KBM-7 (cell line): ENCODE results near the gene BRF1.
"Not testable (repeated sequence)": the region's sequence is repeated elsewhere in the genome, so short reads cannot be mapped to it uniquely, and the experiment has no call there.

Experiments used
- DNase-seq: peaks from one replicate; pipeline ENCODE4 v3.0.0-alpha.2; 2015
- in situ Hi-C: fragments of 300-500 bp; cut with MboI; formaldehyde crosslinking; loops from 2 replicates; pipeline ENCODE4 v1.14.3; 2020; ENCODE audit warnings: low sequenced_read_pairs, low pct_unique_long_range_greater_than_20kb, mixed read lengths

Gene BRF1

DNA sequence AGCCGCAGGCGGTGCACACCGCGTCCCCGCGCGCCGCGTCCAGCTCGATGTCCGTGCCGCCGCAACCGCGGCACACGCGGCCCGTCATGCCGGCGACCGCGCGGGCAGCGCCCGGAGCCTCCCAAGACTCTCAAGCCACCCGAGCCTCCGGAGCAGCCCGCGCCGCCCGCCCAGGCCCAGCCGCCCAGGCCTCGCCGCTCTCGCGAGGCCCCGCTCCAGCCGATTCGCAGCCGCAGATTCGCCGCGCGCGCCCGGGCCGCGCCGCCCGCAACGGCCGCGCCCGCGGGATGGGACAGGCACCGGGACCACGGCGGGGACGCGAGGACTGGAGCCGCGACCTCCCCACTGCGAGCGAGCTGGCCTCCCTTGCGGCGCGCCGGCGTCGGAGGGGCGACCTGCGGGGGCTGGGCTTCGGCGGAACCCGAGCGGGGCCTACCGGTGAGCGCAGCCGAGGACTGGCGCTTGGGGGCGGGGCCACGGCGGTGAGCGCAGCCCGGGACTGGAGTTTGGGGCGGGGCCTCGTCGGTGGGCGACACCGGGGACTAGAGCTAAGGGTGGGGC lies at the start of gene BRF1:
BRF1 (minus strand) TSS at position 460 of the 561 bp plus-strand sequence; CDS start at position 88, 372 bp downstream.
- in situ Hi-C loops: no loop called here

GRCh38 chr14:105349992-105350391 lies 49.2 kb upstream of the BRF1 start:
- DNase-seq: no peak
- in situ Hi-C loops: no loop called here

More for the DNA sequence above, at the start of gene BRF1:
- DNase-seq: peak; percentile 41

GRCh38 chr14:105348945-105349699 lies 48.3 kb upstream of the BRF1 start:
- in situ Hi-C loops: no loop called here
- no peak for DNase-seq

GRCh38 chr14:105348169-105348944 lies 47.6 kb upstream of the BRF1 start:
- in situ Hi-C loops: no loop called here
- DNase-seq: no peak

DNA sequence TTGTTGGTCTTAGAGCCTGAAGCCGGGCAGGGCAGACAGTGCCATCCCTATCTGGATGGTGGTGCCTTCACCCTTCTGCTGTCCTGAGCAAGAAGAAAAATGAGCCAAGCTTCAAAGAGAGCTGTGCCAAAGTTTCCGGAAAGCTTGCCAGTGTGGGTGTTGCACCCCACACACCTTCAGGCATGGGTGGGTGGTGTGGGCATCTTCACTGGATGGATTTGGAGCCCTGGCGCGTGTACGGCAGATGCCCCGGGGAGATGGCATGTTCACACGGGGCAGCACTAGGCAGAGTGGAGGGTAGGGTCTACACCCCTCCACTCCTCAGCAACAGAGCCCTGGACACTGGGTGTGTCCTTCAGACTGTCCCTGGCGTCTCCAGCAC lies 46.8 kb upstream of the BRF1 start:
- DNase-seq: no peak
- in situ Hi-C loops: no loop called here

- no peak for DNase-seq
- in situ Hi-C loops: no loop called here
These were observed 46.2 kb upstream of the BRF1 start for GRCh38 chr14:105346876-105347586.

DNA sequence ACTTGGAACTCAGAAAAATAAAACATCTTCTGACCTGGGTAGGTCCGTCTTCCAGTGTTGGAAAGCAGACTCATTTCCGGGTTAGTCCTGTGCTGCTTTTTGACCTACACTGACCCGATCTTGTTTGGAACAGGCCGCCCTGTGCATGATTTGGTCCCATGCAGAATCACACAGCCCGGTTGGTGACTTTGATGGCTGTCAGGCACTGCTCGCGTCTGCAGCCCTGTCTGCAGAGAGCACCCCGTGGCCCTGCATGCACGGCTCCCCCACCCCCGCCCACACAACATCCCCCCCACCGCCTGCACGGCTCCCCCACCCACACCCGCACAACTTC lies 45.4 kb upstream of the BRF1 start:
- in situ Hi-C loops: no loop called here
- DNase-seq: no peak

GRCh38 chr14:105343194-105343593 lies 42.4 kb upstream of the BRF1 start:
- DNase-seq: no peak
- in situ Hi-C loops: no loop called here

- in situ Hi-C loops: no loop called here
- DNase-seq: peak; percentile 20
These were observed 40.3 kb upstream of the BRF1 start for GRCh38 chr14:105340821-105341733.

DNA sequence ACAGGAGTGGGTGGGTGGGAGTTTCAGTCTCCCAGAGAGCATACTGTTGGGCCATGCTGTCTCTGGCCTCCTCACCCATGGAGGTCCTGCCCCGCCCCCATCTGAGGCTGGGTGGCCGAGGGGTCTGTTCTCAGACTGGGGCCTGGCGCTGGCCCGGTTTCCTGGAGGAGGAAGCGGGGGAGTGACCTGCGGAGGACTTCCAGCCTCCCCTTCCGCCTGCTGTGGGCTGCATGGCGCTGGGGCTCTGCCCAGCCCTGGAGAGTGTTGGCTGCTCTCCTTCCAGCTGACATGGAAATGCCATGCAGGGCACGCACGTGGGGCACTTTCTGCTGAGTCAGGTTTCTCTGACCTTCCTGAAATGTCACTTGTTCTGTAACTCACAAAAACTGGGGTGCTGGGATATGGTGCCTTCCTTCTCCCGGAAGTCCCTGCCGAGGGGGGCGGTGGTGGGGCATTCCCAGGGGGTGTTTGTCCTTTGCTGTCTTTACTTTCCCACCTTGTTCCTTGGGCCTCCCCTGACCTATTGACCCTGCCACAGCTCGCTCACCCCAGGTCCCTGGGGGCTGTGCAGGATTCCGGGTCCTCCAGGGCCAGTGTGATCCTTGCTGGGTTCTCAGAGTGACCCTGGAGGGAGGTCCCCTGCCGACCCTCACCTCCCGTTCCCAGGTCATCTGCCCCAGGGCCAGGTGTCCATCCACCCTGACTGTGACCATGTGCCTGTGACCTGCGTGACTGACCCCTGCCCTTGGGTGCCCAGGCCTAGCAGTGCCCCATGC lies 37.4 kb upstream of the BRF1 start:
- in situ Hi-C loops: no loop called here
- peak; percentile 48 for DNase-seq

DNA sequence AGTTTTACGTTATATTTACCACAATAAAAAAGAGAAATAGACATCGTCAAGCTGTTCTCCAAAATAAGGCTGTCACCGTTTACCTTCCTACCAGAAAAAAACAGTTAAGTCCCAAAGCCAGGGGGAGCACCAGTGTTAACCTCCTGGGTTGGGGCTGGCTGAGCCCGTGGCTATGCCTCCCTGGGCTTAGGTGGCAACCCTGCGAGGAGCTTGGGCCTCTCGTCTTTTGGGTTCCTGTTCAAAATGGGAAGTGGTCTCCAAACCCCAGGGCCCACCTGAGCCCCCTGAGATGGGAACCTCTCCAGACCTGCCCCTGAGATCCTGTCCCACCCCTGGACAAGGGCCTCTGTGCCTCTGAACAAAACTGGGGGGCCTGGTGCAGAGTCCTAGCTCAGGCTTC lies 36.6 kb upstream of the BRF1 start:
- in situ Hi-C loops: no loop called here
- no peak for DNase-seq

GRCh38 chr14:105336477-105337287 lies 35.9 kb upstream of the BRF1 start:
- DNase-seq: no peak
- in situ Hi-C loops: no loop called here

DNA sequence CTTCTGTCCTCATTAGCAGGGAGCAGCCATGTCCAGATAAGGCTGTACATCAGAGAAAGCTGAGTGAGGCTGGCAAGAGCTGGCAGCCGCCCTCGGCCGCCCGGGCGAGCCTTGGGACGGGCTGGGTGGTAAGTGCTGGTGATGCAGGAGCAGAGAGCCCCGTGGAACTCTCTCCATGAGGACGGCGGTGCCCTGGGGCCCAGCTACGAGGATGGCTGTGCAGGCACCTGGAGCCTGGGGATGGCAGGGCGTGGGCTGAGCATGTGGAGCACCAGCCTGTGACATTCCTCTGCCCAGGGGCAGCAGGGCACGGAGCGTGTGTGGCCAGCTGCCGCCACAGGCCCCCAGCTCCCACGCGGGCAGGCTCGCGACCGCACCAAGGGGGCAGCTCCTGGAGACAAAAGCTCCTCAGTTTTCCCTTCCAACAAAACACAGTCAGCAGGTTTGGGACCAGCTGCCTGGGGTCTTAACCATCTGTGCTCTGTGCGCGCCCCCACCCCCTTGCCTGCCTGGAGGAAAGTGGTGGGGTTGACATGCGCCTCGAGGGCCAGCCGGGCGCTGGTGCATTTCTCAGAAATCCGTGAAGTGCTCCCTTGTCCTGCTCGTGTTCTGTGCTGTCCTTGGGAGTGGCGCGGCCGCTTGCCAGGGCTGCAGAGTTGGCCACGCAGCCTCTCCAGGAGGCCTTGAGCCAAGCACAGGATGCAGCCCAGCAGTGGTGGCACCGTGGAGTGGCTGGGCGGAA lies 35.1 kb upstream of the BRF1 start:
- no peak for DNase-seq
- in situ Hi-C loops: no loop called here

DNA sequence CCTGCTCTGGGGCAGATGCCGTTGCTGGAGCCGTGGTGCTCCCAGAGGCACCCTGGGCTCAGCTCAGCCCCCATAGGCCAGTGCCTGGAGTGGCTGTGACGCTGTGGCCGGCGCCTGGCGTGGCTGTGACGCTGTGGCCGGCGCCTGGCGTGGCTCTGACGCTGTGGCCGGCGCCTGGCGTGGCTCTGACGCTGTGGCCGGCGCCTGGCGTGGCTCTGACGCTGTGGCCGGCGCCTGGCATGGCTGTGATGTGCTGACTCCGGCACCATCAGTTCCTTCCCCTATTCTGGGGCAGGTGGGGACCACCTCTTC lies 34.4 kb upstream of the BRF1 start:
- not testable (repeated sequence) for DNase-seq

GRCh38 chr14:105334383-105335230 lies 33.8 kb upstream of the BRF1 start:
- no peak for DNase-seq
- in situ Hi-C loops: no loop called here

More for the DNA sequence above, 34.4 kb upstream of the BRF1 start:
- in situ Hi-C loops: not testable (repeated sequence)
